Activated naive CD8-positive, alpha-beta T cell treated with anti-CD3 and anti-CD28 coated beads, Interleukin-2, amount 50 U/mL, for 24 hours (primary cell): ENCODE results near the gene VSIR.

ENCODE experiments used
- ATAC-seq: fragments of 150-1000 bp; cut with Tn5 transposase; one replicate; pipeline ENCODE4 v1.10.0; 2021
- DNase-seq: peaks from one replicate; pipeline ENCODE4 v3.0.0; 2021
- H3K27ac Mint-ChIP-seq: one replicate; pipeline ENCODE4 v1.8.0; 2021; ENCODE audit warnings: mild to moderate bottlenecking, mixed read lengths
- H3K27me3 Mint-ChIP-seq: one replicate; pipeline ENCODE4 v1.8.0; 2021; ENCODE audit warnings: mixed read lengths
- H3K36me3 Mint-ChIP-seq: one replicate; pipeline ENCODE4 v1.8.0; 2021; ENCODE audit warnings: low read depth, mixed read lengths
- H3K4me1 Mint-ChIP-seq: one replicate; pipeline ENCODE4 v1.8.0; 2021; ENCODE audit warnings: mixed read lengths
- H3K4me3 Mint-ChIP-seq: one replicate; pipeline ENCODE4 v1.8.0; 2021; ENCODE audit warnings: mild to moderate bottlenecking, moderate library complexity, mixed read lengths
- H3K9me3 Mint-ChIP-seq: one replicate; pipeline ENCODE4 v1.8.0; 2021; ENCODE audit warnings: mixed read lengths

The VSIR gene

DNA sequence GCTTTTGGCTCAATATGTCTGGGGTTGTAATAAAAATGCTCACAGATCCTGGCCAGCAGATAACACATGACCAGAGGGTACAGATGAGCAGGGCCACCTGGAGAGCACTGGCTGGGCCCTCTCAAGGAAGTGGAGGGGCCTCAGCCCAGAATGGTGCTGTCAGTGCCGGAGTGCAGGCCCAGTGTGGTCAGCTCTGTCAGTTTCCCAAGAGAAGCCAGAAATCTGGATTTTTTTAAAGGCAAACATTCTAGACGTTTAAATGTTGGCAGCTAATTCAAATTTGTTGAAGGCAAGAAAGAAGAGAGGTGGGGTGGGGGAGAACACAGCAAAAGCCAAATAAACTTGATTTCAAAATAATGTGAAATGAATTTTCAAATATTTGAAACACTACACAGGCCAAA is 55.8 kb downstream of the VSIR start:
- Mint-ChIP-seq H3K27me3 (no peaks in the 10 kb centered on the region), H3K36me3 (no peaks in the 10 kb centered on the region), H3K27ac (no peak overlapping the region), H3K4me1 (peaks cover 41% of the 10 kb centered on the region), H3K4me3 (no peak overlapping the region), H3K9me3 (no peaks in the 10 kb centered on the region)
- ATAC-seq (no peak), DNase-seq (no peak)

GRCh38 chr10:71717056-71717455 is 56.3 kb downstream of the VSIR start:
- no peaks in the 10 kb centered on the region for H3K36me3 Mint-ChIP-seq
- peaks cover 43% of the 10 kb centered on the region for H3K4me1 Mint-ChIP-seq
- H3K27ac Mint-ChIP-seq, result no peak overlapping the region
- H3K27me3 Mint-ChIP-seq, result no peaks in the 10 kb centered on the region
- no peak overlapping the region for H3K4me3 Mint-ChIP-seq
- ATAC-seq (no peak), DNase-seq (no peak)
- H3K9me3 Mint-ChIP-seq, result no peaks in the 10 kb centered on the region

GRCh38 chr10:71716426-71716825 is 56.9 kb downstream of the VSIR start:
- Mint-ChIP-seq H3K4me3 (no peak overlapping the region), H3K4me1 (peaks cover 50% of the 10 kb centered on the region)

DNA sequence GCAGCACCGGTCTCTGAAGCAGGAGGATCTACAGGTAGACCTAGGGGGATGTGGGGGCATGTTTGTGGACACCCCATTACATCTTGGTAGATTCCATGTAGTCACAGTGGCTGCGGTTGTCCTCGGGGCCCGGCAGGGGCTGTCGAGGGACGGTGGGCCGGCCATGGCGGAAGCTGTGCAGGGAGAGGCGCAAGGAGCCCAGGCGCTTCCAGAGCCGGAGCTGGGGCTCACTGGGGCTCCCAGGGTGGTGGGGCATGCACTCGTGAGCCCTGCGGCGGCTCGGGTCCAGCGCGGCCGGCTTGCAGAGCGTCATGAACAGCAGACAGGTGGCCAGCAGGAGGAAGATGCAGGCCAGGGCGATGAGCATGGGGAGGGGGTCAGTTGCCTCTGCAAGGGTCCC is 57.5 kb downstream of the VSIR start:
- DNase-seq, result no peak
- H3K36me3 Mint-ChIP-seq, result no peaks in the 10 kb centered on the region
- no peak overlapping the region for H3K27ac Mint-ChIP-seq
- no peaks in the 10 kb centered on the region for H3K9me3 Mint-ChIP-seq
- no peak for ATAC-seq
- H3K4me1 Mint-ChIP-seq, result peaks cover 50% of the 10 kb centered on the region
- no peaks in the 10 kb centered on the region for H3K27me3 Mint-ChIP-seq
- H3K4me3 Mint-ChIP-seq, result no peak overlapping the region

More at GRCh38 chr10:71716426-71716825, 56.9 kb downstream of the VSIR start:
- Mint-ChIP-seq H3K27me3 (no peaks in the 10 kb centered on the region), H3K27ac (no peak overlapping the region), H3K36me3 (no peaks in the 10 kb centered on the region), H3K9me3 (no peaks in the 10 kb centered on the region)
- no peak for DNase-seq
- no peak for ATAC-seq

DNA sequence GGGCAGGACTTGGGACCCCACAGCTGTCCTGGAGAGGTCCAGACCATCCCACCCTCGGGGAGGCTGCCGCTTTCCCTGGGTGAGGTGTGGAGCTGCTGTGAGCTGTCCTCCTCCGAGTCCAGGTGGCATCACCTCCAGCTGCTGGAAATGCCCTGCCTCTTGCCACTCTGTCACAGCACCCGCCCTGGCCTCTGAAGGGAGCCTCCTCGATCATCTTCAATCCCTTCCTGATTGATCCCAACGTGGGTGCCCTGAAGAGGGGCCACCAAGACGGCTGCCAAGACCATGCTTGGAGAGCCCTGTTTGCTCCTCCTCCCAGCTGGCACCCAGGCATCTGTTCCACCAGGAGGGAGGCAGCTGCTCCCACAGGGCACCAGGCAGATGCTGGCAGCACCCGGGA is 58.3 kb downstream of the VSIR start:
- no peak for ATAC-seq
- Mint-ChIP-seq H3K4me1 (peaks cover 50% of the 10 kb centered on the region), H3K36me3 (no peaks in the 10 kb centered on the region), H3K4me3 (no peak overlapping the region), H3K27me3 (no peaks in the 10 kb centered on the region), H3K27ac (peak overlapping the region; percentile 52), H3K9me3 (no peaks in the 10 kb centered on the region)
- no peak for DNase-seq

DNA sequence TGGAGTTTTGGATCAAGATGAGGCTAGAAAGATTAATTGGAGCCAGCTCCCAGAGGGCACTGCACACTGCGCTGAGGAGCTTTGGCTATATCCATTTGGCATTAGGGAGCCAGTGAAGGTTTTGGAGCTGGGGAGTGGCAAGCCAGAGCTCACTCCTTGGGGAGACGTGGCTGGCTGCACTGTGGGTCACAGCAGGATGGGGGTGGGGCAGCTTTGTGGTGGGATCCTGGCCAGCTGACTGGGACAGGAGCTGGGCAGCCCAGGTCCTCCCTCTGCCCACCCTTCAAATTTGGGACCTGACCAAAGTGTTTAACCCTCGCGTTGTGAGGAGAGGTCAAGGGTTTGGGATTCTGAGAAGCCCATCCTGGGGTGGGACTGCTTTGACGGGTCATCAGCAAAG is 58.7 kb downstream of the VSIR start:
- DNase-seq, result no peak
- peaks cover 51% of the 10 kb centered on the region for H3K4me1 Mint-ChIP-seq
- no peak for ATAC-seq
- peak overlapping the region; percentile 99 for H3K27ac Mint-ChIP-seq
- H3K9me3 Mint-ChIP-seq, result no peaks in the 10 kb centered on the region
- no peaks in the 10 kb centered on the region for H3K27me3 Mint-ChIP-seq
- peak overlapping the region; percentile 76 for H3K4me3 Mint-ChIP-seq
- H3K36me3 Mint-ChIP-seq, result no peaks in the 10 kb centered on the region

GRCh38 chr10:71714031-71714410 is 59.3 kb downstream of the VSIR start:
- Mint-ChIP-seq H3K9me3 (no peaks in the 10 kb centered on the region), H3K27me3 (no peaks in the 10 kb centered on the region), H3K4me3 (peak overlapping the region; percentile 76), H3K4me1 (peaks cover 56% of the 10 kb centered on the region), H3K36me3 (no peaks in the 10 kb centered on the region), H3K27ac (peak overlapping the region; percentile 99)
- DNase-seq, result no peak
- no peak for ATAC-seq

DNA sequence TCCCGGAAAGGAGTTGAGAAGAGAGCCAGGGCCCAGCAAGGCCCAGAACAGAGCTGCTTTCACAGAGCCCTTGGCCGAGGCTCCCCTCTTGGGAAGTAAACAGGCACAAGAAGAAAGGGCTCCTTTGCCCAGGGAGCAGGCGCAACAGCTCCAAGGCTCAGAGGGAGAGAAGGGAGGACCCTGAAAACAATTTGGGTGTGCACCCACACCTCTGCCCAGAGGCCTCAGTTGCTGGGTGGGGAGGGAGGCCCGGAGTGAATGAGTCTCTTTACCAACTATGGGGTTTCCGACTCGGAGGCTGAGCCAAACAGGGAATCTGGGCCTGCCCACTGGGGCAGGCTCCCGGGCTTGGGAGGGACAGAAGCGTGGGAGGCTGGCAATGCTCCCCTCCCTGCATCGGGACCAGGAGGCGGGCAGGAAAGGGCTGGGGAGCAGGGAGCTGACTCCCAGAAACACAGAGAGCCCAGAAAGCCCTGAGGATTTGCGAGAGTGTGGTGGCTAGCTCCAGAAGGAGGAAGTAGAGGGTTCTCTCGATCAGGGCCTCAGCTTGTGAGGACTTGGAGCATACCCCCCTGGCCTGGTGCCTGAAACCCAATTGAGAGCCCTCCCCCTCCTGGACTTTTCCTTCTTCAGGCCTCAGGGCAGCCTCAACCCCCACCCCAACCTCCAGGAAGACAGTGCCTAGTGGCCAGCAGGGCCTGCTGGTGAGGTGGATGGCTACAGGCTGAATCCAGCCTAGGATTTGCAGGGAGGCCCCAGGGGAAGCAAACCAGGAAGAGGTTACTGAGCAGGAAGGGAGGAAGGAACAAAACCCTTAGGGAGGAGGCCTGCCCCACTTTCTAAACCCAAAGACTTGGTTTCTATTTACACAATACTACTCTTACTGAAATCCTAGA is 59.9 kb downstream of the VSIR start:
- Mint-ChIP-seq H3K27me3 (no peaks in the 10 kb centered on the region), H3K4me1 (peaks cover 60% of the 10 kb centered on the region), H3K36me3 (no peaks in the 10 kb centered on the region), H3K9me3 (no peaks in the 10 kb centered on the region), H3K27ac (peak overlapping the region; percentile 99), H3K4me3 (peak overlapping the region; percentile 76)
- ATAC-seq (peak; percentile 67), DNase-seq (no peak)

DNA sequence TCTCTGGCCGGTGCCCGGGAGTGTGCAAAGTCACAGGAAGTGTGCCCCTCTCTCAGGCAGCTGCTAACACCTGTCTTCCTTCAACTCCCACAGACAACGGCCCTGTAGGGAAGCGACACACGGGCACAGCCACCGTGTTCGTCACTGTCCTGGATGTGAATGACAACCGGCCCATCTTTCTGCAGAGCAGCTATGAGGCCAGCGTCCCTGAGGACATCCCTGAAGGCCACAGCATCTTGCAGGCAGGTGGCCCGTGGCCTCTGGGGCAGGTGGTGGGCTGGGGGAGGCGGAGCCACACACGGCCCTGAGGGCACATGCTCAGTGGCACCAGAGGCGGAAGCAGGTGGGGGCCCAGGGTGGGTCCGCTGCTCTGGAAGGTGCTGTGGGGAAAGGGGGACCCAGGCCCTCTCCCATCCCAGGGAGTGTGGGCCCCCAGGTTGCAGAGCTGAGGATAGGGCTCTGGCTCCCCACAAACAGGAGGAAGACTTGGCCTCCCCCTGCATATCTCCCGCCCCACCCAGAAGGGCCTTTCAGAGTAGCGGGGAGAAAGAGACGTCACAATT is 60.7 kb downstream of the VSIR start:
- Mint-ChIP-seq H3K36me3 (no peaks in the 10 kb centered on the region), H3K9me3 (no peaks in the 10 kb centered on the region), H3K4me3 (peak overlapping the region; percentile 76), H3K27ac (peak overlapping the region; percentile 99), H3K27me3 (no peaks in the 10 kb centered on the region), H3K4me1 (peaks cover 68% of the 10 kb centered on the region)
- DNase-seq (no peak), ATAC-seq (peak; percentile 63)

DNA sequence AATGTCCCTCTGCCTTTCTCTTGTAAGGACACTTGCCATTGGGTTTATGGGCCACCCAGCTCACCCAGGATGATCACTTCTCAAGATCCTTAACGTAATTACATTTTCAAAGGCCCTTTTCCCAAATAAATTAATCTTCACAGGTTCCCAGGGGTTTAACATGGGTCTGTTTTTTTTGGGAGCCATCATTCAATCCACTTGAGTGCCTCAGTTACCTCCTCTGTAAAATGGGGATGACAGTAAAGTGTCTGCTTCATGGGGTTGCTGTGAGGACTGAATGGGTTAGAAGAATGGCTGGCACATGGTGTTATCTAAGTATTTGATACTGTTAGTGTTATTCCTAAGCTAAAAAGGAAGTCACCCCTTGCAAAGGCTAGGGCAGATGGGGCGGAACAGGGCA is 61.1 kb downstream of the VSIR start:
- Mint-ChIP-seq H3K27ac (peak overlapping the region; percentile 99), H3K36me3 (no peaks in the 10 kb centered on the region), H3K27me3 (no peaks in the 10 kb centered on the region), H3K4me1 (peaks cover 71% of the 10 kb centered on the region), H3K4me3 (no peak overlapping the region), H3K9me3 (no peaks in the 10 kb centered on the region)
- no peak for DNase-seq
- ATAC-seq, result no peak

- ATAC-seq (no peak), DNase-seq (no peak)
- H3K4me1 Mint-ChIP-seq, result peaks cover 66% of the 10 kb centered on the region
- no peaks in the 10 kb centered on the region for H3K36me3 Mint-ChIP-seq
- no peaks in the 10 kb centered on the region for H3K27me3 Mint-ChIP-seq
- peak overlapping the region; percentile 64 for H3K27ac Mint-ChIP-seq
- no peak overlapping the region for H3K4me3 Mint-ChIP-seq
- H3K9me3 Mint-ChIP-seq, result no peaks in the 10 kb centered on the region
Measured at GRCh38 chr10:71711052-71711623, 62.2 kb downstream of the VSIR start.

DNA sequence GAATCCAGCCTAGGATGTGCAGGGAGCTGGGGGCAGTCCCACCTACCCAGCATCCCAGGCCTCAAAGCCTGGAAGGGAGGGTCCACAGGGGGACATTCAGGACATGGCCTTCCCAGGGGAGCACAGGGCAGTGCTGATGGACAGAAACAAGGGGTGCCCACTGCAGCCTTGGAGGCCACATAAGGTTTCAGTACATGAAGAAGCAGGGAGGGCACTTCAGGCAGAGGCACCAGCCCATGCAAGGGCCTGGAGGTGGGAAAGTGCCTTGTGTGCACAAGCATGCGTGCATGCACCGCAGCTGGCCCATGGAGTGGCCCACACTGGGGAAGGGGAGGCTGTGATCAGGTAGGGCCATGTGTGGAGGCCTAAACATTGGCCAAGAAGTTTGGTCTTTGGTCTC is 62.8 kb downstream of the VSIR start:
- DNase-seq, result no peak
- H3K4me1 Mint-ChIP-seq, result peaks cover 61% of the 10 kb centered on the region
- H3K27me3 Mint-ChIP-seq, result no peaks in the 10 kb centered on the region
- H3K27ac Mint-ChIP-seq, result no peak overlapping the region
- no peak overlapping the region for H3K4me3 Mint-ChIP-seq
- ATAC-seq, result no peak
- no peaks in the 10 kb centered on the region for H3K9me3 Mint-ChIP-seq
- no peaks in the 10 kb centered on the region for H3K36me3 Mint-ChIP-seq

GRCh38 chr10:71708897-71709882 is 64.1 kb downstream of the VSIR start:
- Mint-ChIP-seq H3K9me3 (no peaks in the 10 kb centered on the region), H3K4me1 (peaks cover 49% of the 10 kb centered on the region), H3K36me3 (no peaks in the 10 kb centered on the region), H3K4me3 (no peak overlapping the region), H3K27me3 (no peaks in the 10 kb centered on the region), H3K27ac (no peak overlapping the region)
- no peak for DNase-seq
- ATAC-seq, result no peak

DNA sequence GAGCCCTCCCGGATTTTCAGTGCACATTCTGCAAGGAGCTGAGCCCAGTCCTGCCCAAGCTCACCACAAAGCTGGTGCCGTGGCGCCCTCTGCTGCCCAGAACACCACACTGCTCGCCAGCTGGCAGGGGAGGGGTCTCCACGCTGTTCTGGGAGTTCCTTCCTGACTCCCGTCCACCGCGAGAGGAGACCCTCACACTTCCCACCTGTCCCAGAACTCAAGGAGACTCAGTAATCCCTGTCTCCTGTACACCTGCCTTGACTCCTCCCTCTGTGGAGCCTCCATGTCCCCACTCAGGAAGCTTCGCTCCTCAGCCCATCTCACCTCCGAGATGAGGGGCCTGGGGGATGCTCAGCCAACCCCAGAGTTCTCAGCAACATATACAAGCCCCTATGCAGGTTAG is 65.0 kb downstream of the VSIR start:
- Mint-ChIP-seq H3K4me3 (no peak overlapping the region), H3K4me1 (peaks cover 40% of the 10 kb centered on the region), H3K36me3 (no peaks in the 10 kb centered on the region), H3K9me3 (no peaks in the 10 kb centered on the region), H3K27me3 (no peaks in the 10 kb centered on the region), H3K27ac (no peak overlapping the region)
- ATAC-seq, result peak; percentile 25
- peak; percentile 82 for DNase-seq
